ENCODE data around the gene SLFN14.

DNA sequence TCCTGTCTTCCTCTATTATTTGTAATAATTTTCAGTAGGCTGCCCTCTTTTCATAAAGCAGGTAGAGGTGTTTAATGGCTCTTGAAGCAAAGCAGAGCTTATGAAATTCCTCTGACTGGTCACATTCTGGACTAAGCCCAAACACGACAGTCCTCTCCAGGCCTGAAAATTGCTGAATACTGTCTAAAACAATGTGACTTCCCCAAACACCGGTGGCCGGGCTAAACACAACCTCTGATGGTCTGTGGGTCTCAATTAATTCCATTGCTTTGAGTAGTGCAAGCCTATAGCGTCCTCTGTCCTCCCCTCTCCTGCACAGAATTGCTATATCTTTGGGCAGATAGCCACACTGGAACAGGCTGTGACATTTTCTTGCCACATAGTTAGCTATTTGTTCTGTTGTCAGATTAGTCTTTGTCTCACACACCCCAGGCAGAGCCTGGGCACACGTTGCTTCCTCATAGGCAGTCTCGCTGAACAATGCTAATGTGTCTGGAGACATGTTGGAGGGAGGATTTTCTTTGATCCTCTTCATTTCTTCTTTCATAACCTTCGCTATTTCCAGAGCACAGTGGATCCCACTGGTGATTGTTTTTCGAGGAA lies 12.3 kb downstream of the SLFN14 start:
- TF ChIP-seq GLIS3 (CRISPR knock-in tag; IDR thresholded peaks at IDR 0.05) (no peak), CSDC2 (CRISPR knock-in tag; IDR thresholded peaks at IDR 0.05) (no peak), ARNTL (CRISPR knock-in tag; IDR thresholded peaks at IDR 0.05; ENCODE audit: borderline replicate concordance, low read depth) (no peak), TOX (CRISPR knock-in tag; IDR thresholded peaks at IDR 0.05; ENCODE audit: borderline replicate concordance) (no peak), TCF4 (CRISPR knock-in tag; IDR thresholded peaks at IDR 0.05; ENCODE audit: borderline replicate concordance) (no peak), SNAI2 (CRISPR knock-in tag; IDR thresholded peaks at IDR 0.05) (no peak), ZFP3 (CRISPR knock-in tag; IDR thresholded peaks at IDR 0.05) (no peak), ZFP30 (CRISPR knock-in tag; IDR thresholded peaks at IDR 0.05) (no peak), ISL1 (CRISPR knock-in tag; IDR thresholded peaks at IDR 0.05) (no peak), BACH2 (CRISPR knock-in tag; IDR thresholded peaks at IDR 0.05; ENCODE audit: borderline replicate concordance) (no peak), POU6F1 (CRISPR knock-in tag; IDR thresholded peaks at IDR 0.05; ENCODE audit: borderline replicate concordance, low read depth) (no peak), RARB (CRISPR knock-in tag; IDR thresholded peaks at IDR 0.05) (no peak)
- TF ChIP-seq, protein P1, sequence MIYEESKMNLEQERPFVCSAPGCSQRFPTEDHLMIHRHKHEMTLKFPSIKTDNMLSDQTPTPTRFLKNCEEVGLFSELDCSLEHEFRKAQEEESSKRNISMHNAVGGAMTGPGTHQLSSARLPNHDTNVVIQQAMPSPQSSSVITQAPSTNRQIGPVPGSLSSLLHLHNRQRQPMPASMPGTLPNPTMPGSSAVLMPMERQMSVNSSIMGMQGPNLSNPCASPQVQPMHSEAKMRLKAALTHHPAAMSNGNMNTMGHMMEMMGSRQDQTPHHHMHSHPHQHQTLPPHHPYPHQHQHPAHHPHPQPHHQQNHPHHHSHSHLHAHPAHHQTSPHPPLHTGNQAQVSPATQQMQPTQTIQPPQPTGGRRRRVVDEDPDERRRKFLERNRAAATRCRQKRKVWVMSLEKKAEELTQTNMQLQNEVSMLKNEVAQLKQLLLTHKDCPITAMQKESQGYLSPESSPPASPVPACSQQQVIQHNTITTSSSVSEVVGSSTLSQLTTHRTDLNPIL (CRISPR knock-in tag; IDR thresholded peaks at IDR 0.05; ENCODE audit: low read depth): no peak
- TF ChIP-seq, protein P2, sequence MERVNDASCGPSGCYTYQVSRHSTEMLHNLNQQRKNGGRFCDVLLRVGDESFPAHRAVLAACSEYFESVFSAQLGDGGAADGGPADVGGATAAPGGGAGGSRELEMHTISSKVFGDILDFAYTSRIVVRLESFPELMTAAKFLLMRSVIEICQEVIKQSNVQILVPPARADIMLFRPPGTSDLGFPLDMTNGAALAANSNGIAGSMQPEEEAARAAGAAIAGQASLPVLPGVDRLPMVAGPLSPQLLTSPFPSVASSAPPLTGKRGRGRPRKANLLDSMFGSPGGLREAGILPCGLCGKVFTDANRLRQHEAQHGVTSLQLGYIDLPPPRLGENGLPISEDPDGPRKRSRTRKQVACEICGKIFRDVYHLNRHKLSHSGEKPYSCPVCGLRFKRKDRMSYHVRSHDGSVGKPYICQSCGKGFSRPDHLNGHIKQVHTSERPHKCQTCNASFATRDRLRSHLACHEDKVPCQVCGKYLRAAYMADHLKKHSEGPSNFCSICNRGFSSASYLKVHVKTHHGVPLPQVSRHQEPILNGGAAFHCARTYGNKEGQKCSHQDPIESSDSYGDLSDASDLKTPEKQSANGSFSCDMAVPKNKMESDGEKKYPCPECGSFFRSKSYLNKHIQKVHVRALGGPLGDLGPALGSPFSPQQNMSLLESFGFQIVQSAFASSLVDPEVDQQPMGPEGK (CRISPR knock-in tag; IDR thresholded peaks at IDR 0.05; ENCODE audit: borderline replicate concordance): no peak
